ENCODE measurements around the gene ASB1. TPM values are rescaled to one million over a fixed set of nuclear protein-coding genes. Genes with fewer than 3 reads are reported as not detected.

Gene ASB1
- total and polyA plus RNA-seq, 9 of the 15 experiments (the other 6 are each of a cell fraction or from before 2014, with no cell fraction given), result 6.3 to 37.7 (median 23.9) TPM

- TF ChIP-seq ID3 (CRISPR knock-in tag; IDR thresholded peaks at IDR 0.05), result no peak
- no peak for TF ChIP-seq ID3 (tag; IDR thresholded peaks at IDR 0.05)
- no peak for TF ChIP-seq ETS1 (conservative IDR thresholded peaks at IDR 0.05; ENCODE audit: control insufficient read depth, low read depth, low read length)
- no peak for TF ChIP-seq HMG20B (CRISPR knock-in tag; IDR thresholded peaks at IDR 0.05)
- no peak for TF ChIP-seq CBFA2T2 (conservative IDR thresholded peaks at IDR 0.05)
- TF ChIP-seq, protein P1, sequence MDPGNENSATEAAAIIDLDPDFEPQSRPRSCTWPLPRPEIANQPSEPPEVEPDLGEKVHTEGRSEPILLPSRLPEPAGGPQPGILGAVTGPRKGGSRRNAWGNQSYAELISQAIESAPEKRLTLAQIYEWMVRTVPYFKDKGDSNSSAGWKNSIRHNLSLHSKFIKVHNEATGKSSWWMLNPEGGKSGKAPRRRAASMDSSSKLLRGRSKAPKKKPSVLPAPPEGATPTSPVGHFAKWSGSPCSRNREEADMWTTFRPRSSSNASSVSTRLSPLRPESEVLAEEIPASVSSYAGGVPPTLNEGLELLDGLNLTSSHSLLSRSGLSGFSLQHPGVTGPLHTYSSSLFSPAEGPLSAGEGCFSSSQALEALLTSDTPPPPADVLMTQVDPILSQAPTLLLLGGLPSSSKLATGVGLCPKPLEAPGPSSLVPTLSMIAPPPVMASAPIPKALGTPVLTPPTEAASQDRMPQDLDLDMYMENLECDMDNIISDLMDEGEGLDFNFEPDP (CRISPR knock-in tag; IDR thresholded peaks at IDR 0.05), result no peak
Observed at GRCh38 chr2:238486123-238486848, 59.6 kb downstream of the ASB1 start (continued).

DNA sequence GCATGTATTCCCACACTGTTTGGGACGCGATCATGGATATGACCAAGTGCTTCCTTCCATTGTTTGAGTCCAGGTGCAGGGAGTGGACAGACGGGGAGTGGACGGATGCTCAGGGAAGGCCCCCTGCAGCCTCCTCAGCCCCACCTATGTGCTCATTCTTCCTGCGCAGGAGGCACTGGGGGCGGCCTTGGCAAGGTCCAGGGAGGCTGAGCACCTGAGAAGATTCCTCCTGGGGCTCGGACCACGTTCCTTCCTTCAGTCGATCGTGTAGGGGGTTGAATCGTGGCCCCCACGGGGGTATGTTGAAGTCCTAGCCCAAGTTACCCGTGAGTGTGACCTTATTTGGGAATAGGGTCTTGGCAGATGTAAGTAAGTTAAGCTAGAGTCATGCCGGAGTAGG, 60.4 kb downstream of the ASB1 start:
- intact Hi-C loops (cut with micrococcal nuclease), result no loop called here
- no peak for FAIRE-seq

More for the DNA sequence above, 60.4 kb downstream of the ASB1 start:
- H3K27ac ChIP-seq (ENCODE audit: extremely low read depth, low read depth, low read length), result no peak overlapping the region
- no peak overlapping the region for H3K4me2 ChIP-seq (ENCODE audit: insufficient read depth, low read length)
- no peaks in the 10 kb centered on the region for H3K9me1 ChIP-seq (ENCODE audit: control insufficient read depth, insufficient read depth, low read length)
- in situ Hi-C loops (cut with MboI), result no loop called here
- H3K9ac ChIP-seq (ENCODE audit: insufficient read depth in 1 of 2, low read depth in 2 of 2, low read length in 2 of 2), result no peak overlapping the region
- CTCF ChIA-PET (ENCODE audit: low intra/inter-chr PET ratio), result no interaction called here
- H3K4me3 ChIP-seq, result no peak overlapping the region
- H3K36me3 ChIP-seq (ENCODE audit: control insufficient read depth, insufficient read depth, low read length), result no peaks in the 10 kb centered on the region
- peaks cover 3 to 39% of the 10 kb centered on the region in 2 experiments; a peak in 4 of 5 replicates for H3K27me3 ChIP-seq (ENCODE audit: control insufficient read depth in 2 of 2, insufficient read depth in 2 of 2, low read length in 2 of 2)
- TF ChIP-seq U2AF2 (optimal IDR thresholded peaks at IDR 0.05; ENCODE audit: low read depth, low read length) (no peak), RERE (CRISPR knock-in tag; IDR thresholded peaks at IDR 0.05; ENCODE audit: borderline replicate concordance) (no peak), ILF3 (IDR thresholded peaks at IDR 0.05; ENCODE audit: borderline replicate concordance) (no peak)
- no peak for ATAC-seq
- DNase-seq (ENCODE audit: extremely low read depth in 1 of 4, low spot score in 3 of 4), result no peak
- WGBS (ENCODE audit: insufficient coverage, low coverage, missing lambda C conversion rate), result 11% methylated on average over 10 of the region's 14 CpGs
- H3K79me2 ChIP-seq (ENCODE audit: control insufficient read depth, insufficient read depth, low read length), result no peaks in the 10 kb centered on the region
- peaks cover 5% of the 10 kb centered on the region; the same call in 1 of the 2 replicates for H3K9me3 ChIP-seq (replicated peaks; ENCODE audit: control insufficient read depth, insufficient read depth, low read depth, low read length)
- H3K4me1 ChIP-seq (replicated peaks in 1 of 2; ENCODE audit: control insufficient read depth in 2 of 2, insufficient read depth in 2 of 2, low read length in 2 of 2), result peaks cover 0 to 4% of the 10 kb centered on the region in 2 experiments; a peak in 1 of 5 replicates
- POLR2A ChIA-PET, result no interaction called here
- no TSS peak for BruUV-seq (replicated peaks)
- H4K20me1 ChIP-seq (replicated peaks; ENCODE audit: control insufficient read depth, insufficient read depth, low read length), result no peaks in the 10 kb centered on the region
- H2AFZ ChIP-seq (ENCODE audit: low read depth, low read length), result no peak overlapping the region
